Colonic mucosa (tissue), 4 donors: ENCODE data around the gene HNRNPUL1. TPM values are rescaled to one million over a fixed set of nuclear protein-coding genes. Genes with fewer than 3 reads are reported as not detected.

Experiments
- DNase-seq: peaks from one replicate; pipeline ENCODE4 v3.0.0-alpha.2; 2020
- H3K27ac ChIP-seq: fragments of 200-600 bp; one replicate; pipeline ENCODE4 v1.8.0; 2021
- H3K27me3 ChIP-seq: fragments of 200-600 bp; one replicate; pipeline ENCODE4 v1.8.0; 2021
- H3K36me3 ChIP-seq: fragments of 200-600 bp; one replicate; pipeline ENCODE4 v1.8.0; 2021
- H3K4me1 ChIP-seq: fragments of 200-600 bp; one replicate; pipeline ENCODE4 v1.8.0; 2021; ENCODE audit warnings: mild to moderate bottlenecking
- H3K4me3 ChIP-seq: fragments of 200-600 bp; one replicate; pipeline ENCODE4 v1.8.0; 2021
- H3K9ac ChIP-seq, 2 donors: one replicate each; pipeline ENCODE4 v1.7.0; 2013; ENCODE audit warnings: control low read depth in 2 of 2, low read depth in 2 of 2, low read length in 2 of 2
- H3K9me3 ChIP-seq: fragments of 200-600 bp; one replicate; pipeline ENCODE4 v1.8.0; 2021
- intact Hi-C: fragments of 100-400 bp; cut with DNase I; formaldehyde crosslinking; loops from one replicate; pipeline ENCODE4 v1.14.1; 2022
- total RNA-seq, 2 donors: library from RNA; stranded (reverse); fragmentation: NEBNext Ultra II Directional in 1 of 2; extraction: Animal tissue kit (Norgen Biotek cat#: 25700) in 1 of 2; gene quantifications; one replicate each; pipeline ENCODE4 v1.2.1, GENCODE V29; 2021
- TF ChIP-seq, protein P1 (sequence below): fragments of 200-600 bp; IDR thresholded peaks from one replicate; pipeline ENCODE4 v1.8.0; 2022; ENCODE audit warnings: antibody characterized with exemption, mild to moderate bottlenecking
- donor health status: healthy.
- donor health status: DM: no; HTN: no; CAD: no.
- donor health status: DM: no; HTN: no; CAD: no.

HNRNPUL1 gene
- total RNA-seq, 2 donors from 2014 or later: 179 to 233 TPM

DNA sequence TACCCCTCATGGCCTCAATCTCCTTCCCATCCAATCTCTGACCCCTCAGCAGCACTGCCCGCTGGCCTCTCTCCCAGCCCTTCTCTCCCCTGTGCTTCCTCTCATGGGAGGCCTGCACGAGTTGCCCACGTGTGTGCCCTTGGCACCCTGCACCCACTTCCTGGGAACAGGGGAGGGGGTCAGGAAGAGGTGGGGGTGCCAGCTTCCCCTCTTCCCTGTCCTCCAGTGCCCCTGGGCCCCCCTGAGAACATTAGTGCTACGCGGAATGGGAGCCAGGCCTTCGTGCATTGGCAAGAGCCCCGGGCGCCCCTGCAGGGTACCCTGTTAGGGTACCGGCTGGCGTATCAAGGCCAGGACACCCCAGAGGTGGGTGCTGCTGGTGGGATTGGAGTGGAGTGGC, 25.9 kb upstream of the HNRNPUL1 start:
- TF ChIP-seq, protein P1, sequence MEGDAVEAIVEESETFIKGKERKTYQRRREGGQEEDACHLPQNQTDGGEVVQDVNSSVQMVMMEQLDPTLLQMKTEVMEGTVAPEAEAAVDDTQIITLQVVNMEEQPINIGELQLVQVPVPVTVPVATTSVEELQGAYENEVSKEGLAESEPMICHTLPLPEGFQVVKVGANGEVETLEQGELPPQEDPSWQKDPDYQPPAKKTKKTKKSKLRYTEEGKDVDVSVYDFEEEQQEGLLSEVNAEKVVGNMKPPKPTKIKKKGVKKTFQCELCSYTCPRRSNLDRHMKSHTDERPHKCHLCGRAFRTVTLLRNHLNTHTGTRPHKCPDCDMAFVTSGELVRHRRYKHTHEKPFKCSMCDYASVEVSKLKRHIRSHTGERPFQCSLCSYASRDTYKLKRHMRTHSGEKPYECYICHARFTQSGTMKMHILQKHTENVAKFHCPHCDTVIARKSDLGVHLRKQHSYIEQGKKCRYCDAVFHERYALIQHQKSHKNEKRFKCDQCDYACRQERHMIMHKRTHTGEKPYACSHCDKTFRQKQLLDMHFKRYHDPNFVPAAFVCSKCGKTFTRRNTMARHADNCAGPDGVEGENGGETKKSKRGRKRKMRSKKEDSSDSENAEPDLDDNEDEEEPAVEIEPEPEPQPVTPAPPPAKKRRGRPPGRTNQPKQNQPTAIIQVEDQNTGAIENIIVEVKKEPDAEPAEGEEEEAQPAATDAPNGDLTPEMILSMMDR: no peak

DNA sequence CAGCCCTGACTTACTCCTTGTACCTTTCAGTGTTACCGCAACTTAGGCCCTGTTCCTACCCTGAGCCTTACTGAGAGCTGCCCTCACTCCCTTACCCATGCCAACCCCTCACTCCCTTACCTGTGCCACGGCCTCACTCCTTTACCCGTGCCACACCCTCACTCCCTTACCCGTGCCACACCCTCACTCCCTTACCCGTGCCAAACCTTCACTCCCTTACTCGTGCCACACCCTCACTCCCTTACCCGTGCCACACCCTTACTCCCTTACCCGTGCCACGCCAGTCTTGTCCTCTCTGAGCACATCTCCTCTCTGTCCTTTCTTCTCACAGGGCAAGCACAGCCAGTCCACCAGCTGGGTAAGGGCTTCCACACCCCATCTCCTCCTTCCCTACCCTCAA, 24.8 kb upstream of the HNRNPUL1 start:
- TF ChIP-seq, protein P1: no peak
- Histone ChIP-seq H3K9ac (no peak overlapping the region), H3K9me3 (no peaks in the 10 kb centered on the region), H3K36me3 (no peaks in the 10 kb centered on the region), H3K4me3 (no peak overlapping the region), H3K27me3 (no peaks in the 10 kb centered on the region), H3K27ac (no peak overlapping the region), H3K4me1 (no peaks in the 10 kb centered on the region)
- intact Hi-C loops: no loop called here
- peak; percentile 42 for DNase-seq

More for the DNA sequence above, 25.9 kb upstream of the HNRNPUL1 start:
- H3K27me3 ChIP-seq: no peaks in the 10 kb centered on the region
- H3K9ac ChIP-seq: no peak overlapping the region
- no peaks in the 10 kb centered on the region for H3K4me1 ChIP-seq
- no peaks in the 10 kb centered on the region for H3K36me3 ChIP-seq
- H3K9me3 ChIP-seq: no peaks in the 10 kb centered on the region
- H3K27ac ChIP-seq: no peak overlapping the region
- H3K4me3 ChIP-seq: no peak overlapping the region
- DNase-seq: no peak
- intact Hi-C loops: no loop called here

DNA sequence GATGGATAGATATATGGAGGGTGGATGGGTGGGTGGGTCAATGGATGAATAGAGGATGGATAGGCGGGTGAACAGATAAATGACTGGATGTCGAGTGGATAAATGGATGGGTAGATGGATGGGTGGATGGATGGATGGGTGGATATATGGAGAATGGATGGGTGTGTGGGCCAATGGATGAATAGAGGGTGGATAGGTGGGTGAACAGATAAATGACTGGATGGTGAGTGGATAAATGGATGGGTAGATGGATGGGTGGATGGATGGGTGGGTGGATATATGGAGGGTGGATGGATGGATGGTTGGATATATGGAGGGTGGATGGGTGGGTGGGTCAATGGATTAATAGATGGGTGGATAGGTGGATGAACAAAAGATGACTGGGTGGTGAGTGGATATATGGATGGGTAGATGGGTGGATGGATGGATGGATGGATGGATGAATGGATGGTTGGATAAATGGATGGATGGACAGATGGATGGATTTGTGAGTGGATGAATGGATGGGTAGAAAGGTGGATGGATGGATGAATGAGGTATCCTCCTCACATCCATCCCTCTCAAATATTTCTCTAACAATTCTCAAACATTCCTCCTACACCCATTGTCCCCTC, 24.1 kb upstream of the HNRNPUL1 start:
- Histone ChIP-seq H3K36me3 (no peaks in the 10 kb centered on the region), H3K4me1 (no peaks in the 10 kb centered on the region), H3K27ac (no peak overlapping the region), H3K9me3 (no peaks in the 10 kb centered on the region), H3K27me3 (no peaks in the 10 kb centered on the region), H3K9ac (no peak overlapping the region), H3K4me3 (no peak overlapping the region)
- TF ChIP-seq, protein P1: no peak
- no peak for DNase-seq
- intact Hi-C loops: no loop called here

DNA sequence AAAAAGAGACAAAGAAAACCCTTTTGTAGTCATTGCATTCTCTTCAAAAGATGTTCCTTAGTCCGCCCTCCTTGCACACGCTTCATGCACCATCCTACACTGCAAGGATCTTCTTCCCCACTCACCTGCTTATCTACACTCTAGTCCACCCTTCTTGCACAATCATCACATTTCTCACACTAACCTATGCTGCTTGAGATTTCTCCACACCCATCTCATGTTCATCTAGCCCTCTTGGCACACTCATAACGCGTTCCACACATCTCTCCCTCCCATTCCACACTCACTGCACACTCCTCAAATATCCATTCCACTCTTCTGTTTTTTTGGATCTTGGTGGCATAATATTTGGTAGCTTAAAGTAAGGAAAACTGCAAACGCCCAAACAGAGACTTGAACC, 22.3 kb upstream of the HNRNPUL1 start:
- Histone ChIP-seq H3K27me3 (no peaks in the 10 kb centered on the region), H3K4me3 (no peak overlapping the region), H3K36me3 (no peaks in the 10 kb centered on the region), H3K4me1 (no peaks in the 10 kb centered on the region), H3K27ac (no peak overlapping the region), H3K9ac (no peak overlapping the region), H3K9me3 (no peaks in the 10 kb centered on the region)
- intact Hi-C loops: no loop called here
- no peak for DNase-seq
- TF ChIP-seq, protein P1: no peak

DNA sequence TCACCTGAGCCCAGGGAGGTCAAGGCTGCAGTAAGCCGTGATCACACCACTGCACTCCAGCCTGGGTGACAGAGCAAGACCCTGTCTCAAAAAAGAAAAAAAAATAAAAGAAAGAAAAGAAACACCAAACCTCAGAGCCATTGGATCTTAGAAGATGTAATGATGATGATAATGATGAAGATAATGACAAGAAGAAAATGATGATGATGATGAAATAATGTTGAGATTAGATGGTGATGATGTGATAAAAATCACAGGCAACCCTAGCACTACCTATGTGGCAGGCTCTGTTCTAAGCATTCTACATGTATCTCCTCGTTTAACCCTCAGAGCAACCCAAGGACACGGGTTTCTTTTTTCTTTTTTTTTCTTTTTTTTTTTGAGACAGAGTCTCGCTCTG, 20.1 kb upstream of the HNRNPUL1 start:
- TF ChIP-seq, protein P1: no peak
- no peak overlapping the region for H3K9ac ChIP-seq
- H3K27me3 ChIP-seq: no peaks in the 10 kb centered on the region

More for the DNA sequence above, 20.1 kb upstream of the HNRNPUL1 start:
- no peak for DNase-seq
- Histone ChIP-seq H3K9me3 (no peaks in the 10 kb centered on the region), H3K27ac (no peak overlapping the region), H3K4me1 (no peaks in the 10 kb centered on the region), H3K4me3 (no peak overlapping the region), H3K36me3 (no peaks in the 10 kb centered on the region)
- intact Hi-C loops: no loop called here
